Ishikawa (cell line): ENCODE results near the gene NTSR1.

Source experiments
- CEBPB ChIP-seq: IDR thresholded peaks from 2 replicates; pipeline ENCODE4 v1.6.1; 2012
- CREB1 ChIP-seq: IDR thresholded peaks from 2 replicates; pipeline ENCODE4 v1.6.1; 2012; ENCODE audit warnings: low read depth
- EGR1 ChIP-seq: IDR thresholded peaks from 2 replicates; pipeline ENCODE4 v1.6.1; 2012
- EP300 ChIP-seq: IDR thresholded peaks from 2 replicates; pipeline ENCODE4 v1.6.1; 2012; ENCODE audit warnings: borderline replicate concordance
- FOXM1 ChIP-seq: IDR thresholded peaks from 2 replicates; pipeline ENCODE4 v1.6.1; 2012; ENCODE audit warnings: low read depth, borderline replicate concordance
- NFIC ChIP-seq: IDR thresholded peaks from 2 replicates; pipeline ENCODE4 v1.6.1; 2012
- RAD21 ChIP-seq: IDR thresholded peaks from 2 replicates; pipeline ENCODE4 v1.6.1; 2012; ENCODE audit warnings: low read depth
- TAF1 ChIP-seq: IDR thresholded peaks from 2 replicates; pipeline ENCODE4 v1.6.1; 2012; ENCODE audit warnings: low read depth, mild to moderate bottlenecking
- TCF12 ChIP-seq: IDR thresholded peaks from 2 replicates; pipeline ENCODE4 v1.6.1; 2012; ENCODE audit warnings: low read depth
- TEAD4 ChIP-seq: IDR thresholded peaks from 2 replicates; pipeline ENCODE4 v1.6.1; 2012
- YY1 ChIP-seq: IDR thresholded peaks from 2 replicates; pipeline ENCODE4 v1.6.1; 2012; ENCODE audit warnings: low read depth
- ZBTB7A ChIP-seq: IDR thresholded peaks from 2 replicates; pipeline ENCODE4 v1.6.1; 2012; ENCODE audit warnings: low read depth
- TF ChIP-seq, protein P1 (sequence below): IDR thresholded peaks from 2 replicates; pipeline ENCODE4 v1.6.1; 2012
- TF ChIP-seq, protein P2 (sequence below): IDR thresholded peaks from 2 replicates; pipeline ENCODE4 v1.6.1; 2012
- TF ChIP-seq, protein P3 (sequence below): IDR thresholded peaks from 2 replicates; pipeline ENCODE4 v1.6.1; 2012; ENCODE audit warnings: low read depth, mild to moderate bottlenecking

Gene NTSR1

DNA sequence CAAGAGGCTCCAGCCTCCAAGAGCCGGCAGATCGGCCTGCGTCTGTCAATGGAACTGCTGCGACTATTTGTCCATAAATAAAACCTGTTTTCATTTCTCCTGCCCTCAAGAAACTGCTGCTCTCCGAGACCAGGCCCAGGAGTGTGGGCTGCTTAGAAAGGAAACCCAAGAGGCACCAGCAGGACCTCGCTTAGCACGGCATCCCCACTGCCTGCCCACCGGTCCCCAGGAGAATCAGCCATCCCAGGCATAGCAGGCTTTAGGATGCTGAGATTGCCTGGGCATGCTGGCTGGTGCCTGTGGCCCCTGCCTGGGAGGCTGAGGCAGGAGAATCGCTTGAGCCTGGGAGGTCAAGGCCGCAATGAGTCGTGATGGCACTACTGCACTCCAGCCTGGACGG is 17.6 kb downstream of the NTSR1 start:
- no peak for TF ChIP-seq NFIC
- TF ChIP-seq, protein P1, sequence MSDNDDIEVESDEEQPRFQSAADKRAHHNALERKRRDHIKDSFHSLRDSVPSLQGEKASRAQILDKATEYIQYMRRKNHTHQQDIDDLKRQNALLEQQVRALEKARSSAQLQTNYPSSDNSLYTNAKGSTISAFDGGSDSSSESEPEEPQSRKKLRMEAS: no peak
- no peak for TF ChIP-seq RAD21

DNA sequence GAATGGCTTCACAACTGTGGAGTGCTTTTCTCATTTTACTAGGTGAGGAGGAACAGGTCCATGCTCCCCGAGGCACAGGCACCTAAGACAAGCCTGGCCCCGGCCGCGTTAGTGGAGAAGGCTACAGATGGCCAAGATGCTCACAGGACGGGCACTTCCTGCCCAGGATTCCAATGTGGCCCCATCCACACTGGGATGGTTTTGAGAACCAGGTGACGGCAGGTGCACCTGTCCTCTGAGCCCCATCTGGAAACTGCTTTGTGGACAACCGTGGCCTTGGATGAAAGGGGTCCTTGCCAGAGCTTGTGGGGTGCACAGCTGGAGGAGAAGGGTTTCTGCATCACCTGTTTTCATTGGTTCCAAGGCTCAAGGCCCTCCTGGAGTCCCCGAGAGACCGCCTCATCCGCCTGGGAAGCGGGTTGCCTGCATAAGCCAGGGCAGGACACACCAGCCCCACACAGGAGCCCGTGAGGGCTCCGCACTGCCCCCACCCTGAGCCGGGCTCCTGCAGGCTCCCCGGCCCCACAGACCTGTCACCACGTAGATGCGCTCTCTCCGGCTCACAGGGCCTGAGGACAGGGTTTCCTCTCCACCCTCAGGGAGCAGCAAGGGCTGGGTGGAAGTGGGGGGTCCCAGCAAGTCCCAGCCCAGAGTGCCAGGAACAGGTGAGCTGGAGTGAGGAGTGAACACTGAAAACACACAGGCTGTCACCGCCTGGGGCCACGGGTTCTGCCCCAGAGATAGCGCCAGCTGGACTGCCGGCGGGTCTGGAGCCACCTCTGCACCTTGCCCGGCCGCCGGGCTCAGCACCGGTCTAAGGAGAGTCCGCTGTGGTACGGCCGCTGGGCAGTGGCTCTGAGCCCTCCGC is 18.3 kb downstream of the NTSR1 start:
- no peak for TF ChIP-seq RAD21
- TF ChIP-seq CEBPB: no peak
- no peak for TF ChIP-seq EGR1
- no peak for TF ChIP-seq TCF12
- no peak for TF ChIP-seq YY1
- no peak for TF ChIP-seq NFIC

DNA sequence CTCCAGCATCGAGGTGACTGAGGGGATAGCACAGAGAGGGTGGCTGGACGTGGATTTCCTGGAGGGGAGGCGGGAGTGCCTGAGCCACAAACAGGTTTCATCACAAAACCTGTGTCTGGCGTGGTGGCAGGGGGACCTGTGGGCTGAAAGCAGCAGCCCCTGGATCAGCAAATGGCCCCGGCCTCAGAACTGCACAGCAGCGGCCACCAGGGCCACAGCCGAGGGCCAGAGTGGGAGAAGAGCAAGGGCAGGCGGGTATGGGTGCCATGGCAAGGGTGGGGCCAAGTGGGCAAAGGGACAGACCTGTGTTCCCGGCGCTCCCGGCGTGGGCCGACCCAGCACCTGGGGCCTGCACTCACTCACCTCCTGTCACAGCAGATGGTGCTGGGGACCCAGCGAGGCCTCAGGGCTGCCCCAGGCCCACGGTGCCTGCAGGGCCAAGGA is 19.0 kb downstream of the NTSR1 start:
- TF ChIP-seq, protein P2, sequence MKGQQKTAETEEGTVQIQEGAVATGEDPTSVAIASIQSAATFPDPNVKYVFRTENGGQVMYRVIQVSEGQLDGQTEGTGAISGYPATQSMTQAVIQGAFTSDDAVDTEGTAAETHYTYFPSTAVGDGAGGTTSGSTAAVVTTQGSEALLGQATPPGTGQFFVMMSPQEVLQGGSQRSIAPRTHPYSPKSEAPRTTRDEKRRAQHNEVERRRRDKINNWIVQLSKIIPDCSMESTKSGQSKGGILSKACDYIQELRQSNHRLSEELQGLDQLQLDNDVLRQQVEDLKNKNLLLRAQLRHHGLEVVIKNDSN: no peak
- TF ChIP-seq FOXM1: no peak
- no peak for TF ChIP-seq TEAD4
- no peak for TF ChIP-seq TAF1
- TF ChIP-seq YY1: no peak
- TF ChIP-seq CREB1: no peak
- TF ChIP-seq, protein P3, sequence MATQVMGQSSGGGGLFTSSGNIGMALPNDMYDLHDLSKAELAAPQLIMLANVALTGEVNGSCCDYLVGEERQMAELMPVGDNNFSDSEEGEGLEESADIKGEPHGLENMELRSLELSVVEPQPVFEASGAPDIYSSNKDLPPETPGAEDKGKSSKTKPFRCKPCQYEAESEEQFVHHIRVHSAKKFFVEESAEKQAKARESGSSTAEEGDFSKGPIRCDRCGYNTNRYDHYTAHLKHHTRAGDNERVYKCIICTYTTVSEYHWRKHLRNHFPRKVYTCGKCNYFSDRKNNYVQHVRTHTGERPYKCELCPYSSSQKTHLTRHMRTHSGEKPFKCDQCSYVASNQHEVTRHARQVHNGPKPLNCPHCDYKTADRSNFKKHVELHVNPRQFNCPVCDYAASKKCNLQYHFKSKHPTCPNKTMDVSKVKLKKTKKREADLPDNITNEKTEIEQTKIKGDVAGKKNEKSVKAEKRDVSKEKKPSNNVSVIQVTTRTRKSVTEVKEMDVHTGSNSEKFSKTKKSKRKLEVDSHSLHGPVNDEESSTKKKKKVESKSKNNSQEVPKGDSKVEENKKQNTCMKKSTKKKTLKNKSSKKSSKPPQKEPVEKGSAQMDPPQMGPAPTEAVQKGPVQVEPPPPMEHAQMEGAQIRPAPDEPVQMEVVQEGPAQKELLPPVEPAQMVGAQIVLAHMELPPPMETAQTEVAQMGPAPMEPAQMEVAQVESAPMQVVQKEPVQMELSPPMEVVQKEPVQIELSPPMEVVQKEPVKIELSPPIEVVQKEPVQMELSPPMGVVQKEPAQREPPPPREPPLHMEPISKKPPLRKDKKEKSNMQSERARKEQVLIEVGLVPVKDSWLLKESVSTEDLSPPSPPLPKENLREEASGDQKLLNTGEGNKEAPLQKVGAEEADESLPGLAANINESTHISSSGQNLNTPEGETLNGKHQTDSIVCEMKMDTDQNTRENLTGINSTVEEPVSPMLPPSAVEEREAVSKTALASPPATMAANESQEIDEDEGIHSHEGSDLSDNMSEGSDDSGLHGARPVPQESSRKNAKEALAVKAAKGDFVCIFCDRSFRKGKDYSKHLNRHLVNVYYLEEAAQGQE: no peak
- TF ChIP-seq, protein P1: no peak
- no peak for TF ChIP-seq EP300
- no peak for TF ChIP-seq EGR1
- TF ChIP-seq ZBTB7A: no peak
- TF ChIP-seq NFIC: no peak
- no peak for TF ChIP-seq CEBPB
- TF ChIP-seq TCF12: no peak
- TF ChIP-seq RAD21: no peak

DNA sequence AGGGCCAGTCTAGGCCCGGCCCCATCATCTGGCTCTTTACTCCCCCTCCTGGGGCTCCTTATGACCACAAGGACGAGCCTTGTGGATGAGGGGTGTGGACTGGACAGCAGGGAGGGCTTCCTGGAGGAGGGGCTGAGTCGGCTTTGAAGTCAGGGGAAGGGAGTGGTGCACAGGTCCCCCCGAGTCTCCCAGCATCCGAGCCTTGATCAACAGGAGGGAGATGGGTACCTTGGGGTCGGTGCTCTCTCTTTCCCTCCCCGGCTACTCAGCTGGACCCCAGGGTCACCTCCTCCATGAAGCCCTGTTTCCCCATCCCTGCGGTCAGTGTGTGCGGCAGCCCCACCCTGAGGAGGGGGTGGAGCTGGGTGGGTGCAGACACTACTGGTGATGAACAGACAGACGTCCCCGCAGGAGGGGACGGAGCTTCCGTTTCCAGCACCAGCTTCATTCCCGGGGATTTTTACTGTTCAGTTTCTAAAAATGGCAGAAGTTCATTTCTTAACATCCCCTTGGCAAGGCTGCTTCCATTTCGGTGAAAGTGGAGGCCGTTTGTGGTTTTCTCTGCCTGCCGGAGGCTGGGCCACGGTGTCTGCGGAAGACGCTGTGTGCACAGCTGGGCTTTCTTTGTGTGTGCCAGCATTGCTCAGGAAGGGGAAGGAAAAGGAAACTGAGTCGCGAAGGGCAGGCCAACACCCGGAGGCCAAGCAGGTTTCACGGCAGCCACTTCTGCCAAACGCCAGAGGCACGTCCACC is 19.6 kb downstream of the NTSR1 start:
- TF ChIP-seq TCF12: no peak
- TF ChIP-seq CREB1: no peak
- TF ChIP-seq NFIC: no peak
- TF ChIP-seq, protein P3: no peak
- TF ChIP-seq, protein P1: no peak
- no peak for TF ChIP-seq CEBPB
- TF ChIP-seq EP300: no peak
- no peak for TF ChIP-seq RAD21
- no peak for TF ChIP-seq YY1
- TF ChIP-seq, protein P2: no peak
- TF ChIP-seq EGR1: no peak
- no peak for TF ChIP-seq FOXM1
- TF ChIP-seq TAF1: no peak
- no peak for TF ChIP-seq ZBTB7A
- no peak for TF ChIP-seq TEAD4

DNA sequence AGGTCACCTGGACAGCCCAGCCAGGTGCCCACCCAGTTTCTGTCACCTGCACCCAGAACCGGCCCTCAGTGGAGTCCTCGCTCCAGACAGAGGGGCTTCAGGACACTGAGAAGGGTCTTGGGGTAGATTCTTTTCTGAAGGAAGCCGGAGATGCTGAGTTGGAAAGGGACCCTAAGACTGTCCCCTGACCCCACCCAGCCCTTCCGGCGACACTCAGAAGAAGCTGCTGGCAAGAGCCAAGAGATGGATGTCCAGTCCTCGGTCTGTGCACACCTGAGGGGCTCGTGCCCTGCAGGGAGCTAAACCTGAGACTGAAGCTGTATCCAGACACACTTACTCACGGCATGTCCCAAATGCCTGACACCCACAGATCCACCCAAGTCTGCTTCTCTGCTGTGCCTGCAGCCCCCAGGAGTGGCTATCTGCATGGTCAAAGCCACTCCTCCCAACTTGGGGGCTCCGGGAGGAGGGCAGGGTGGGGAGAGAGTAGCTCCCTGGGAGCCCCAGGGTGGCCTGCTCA is 20.2 kb downstream of the NTSR1 start:
- TF ChIP-seq FOXM1 (no peak), CREB1 (no peak), YY1 (no peak), TEAD4 (no peak), NFIC (no peak), ZBTB7A (no peak), TAF1 (no peak), TCF12 (no peak), RAD21 (no peak), EP300 (no peak), CEBPB (no peak), EGR1 (no peak)
- TF ChIP-seq, protein P1: no peak
- TF ChIP-seq, protein P3: no peak
- TF ChIP-seq, protein P2: no peak
